Spinal cord (tissue), 10 donors: ENCODE measurements around the gene PDGFD. TPM values are rescaled to one million over a fixed set of nuclear protein-coding genes. Genes with fewer than 3 reads are reported as not detected.

Experiments used
- DNase-seq, 6 donors: peaks; one replicate each; pipeline versions ENCODE4 v3.0.0 to v3.0.0-alpha.2; 2013 to 2015; ENCODE audit warnings: low spot score in 6 of 6, low read depth in 4 of 6
- H3K27ac ChIP-seq: one replicate; pipeline ENCODE4 v1.5.1; 2013; ENCODE audit warnings: low read depth, low read length, control low read depth
- H3K27me3 ChIP-seq: one replicate; pipeline ENCODE4 v1.6.1; 2013; ENCODE audit warnings: low read length; ENCODE audit not compliant: control insufficient read depth, insufficient read depth
- H3K36me3 ChIP-seq: one replicate; pipeline ENCODE4 v1.6.1; 2013; ENCODE audit warnings: low read length; ENCODE audit not compliant: control insufficient read depth, insufficient read depth
- H3K4me1 ChIP-seq: one replicate; pipeline ENCODE4 v1.6.1; 2013; ENCODE audit warnings: low read length; ENCODE audit not compliant: control insufficient read depth, insufficient read depth
- H3K4me3 ChIP-seq: one replicate; pipeline ENCODE4 v1.5.1; 2013; ENCODE audit warnings: low read depth, low read length, control low read depth
- H3K9me3 ChIP-seq: one replicate; pipeline ENCODE4 v1.6.1; 2013; ENCODE audit warnings: low read length; ENCODE audit not compliant: control insufficient read depth, insufficient read depth
- WGBS: methylation state at CpG from one replicate; pipeline ENCODE4 v1.1.5; 2013; ENCODE audit warnings: missing lambda C conversion rate; ENCODE audit not compliant: insufficient coverage; 5-methylcytosine and 5-hydroxymethylcytosine counted together
- polyA plus RNA-seq, 2 donors: library from polyadenylated mRNA; unstranded; fragments of 120-200 nt; gene quantifications; one replicate each; pipeline ENCODE4 v1.2.1, GENCODE V29; 2013; ENCODE audit not compliant: insufficient read length in 2 of 2
- total RNA-seq, 2 donors: library from RNA; depleted of rRNA in 1 of 2; stranded (reverse); fragments of 120-200 nt in 1 of 2; fragments of >200 nt in 1 of 2; gene quantifications; one replicate each; pipeline versions ENCODE4 v1.2.3 to v1.2.4, GENCODE V29; 2013 to 2014
- donor health status: healthy.

Gene PDGFD
- total and polyA plus RNA-seq, 4 donors, result 10.0 to 34.2 (median 22.1) TPM

DNA sequence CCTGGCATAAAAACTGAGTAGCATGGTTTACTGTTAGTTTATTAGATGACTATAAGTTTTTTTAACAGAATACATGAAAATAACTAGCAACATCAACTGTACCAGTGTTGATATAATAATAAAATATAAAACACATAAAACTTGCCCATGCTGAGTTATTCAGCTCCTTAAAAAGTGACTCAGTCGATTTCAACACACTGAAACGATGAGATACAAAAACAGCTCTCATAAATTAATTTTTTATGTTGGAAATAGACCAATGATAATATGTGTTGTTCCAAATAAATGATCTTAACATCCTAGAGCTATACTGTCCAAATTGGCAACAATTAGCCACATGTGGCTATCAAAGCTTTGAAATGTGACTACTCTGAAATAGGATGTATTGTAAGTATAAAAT, 15.9 kb downstream of the PDGFD start:
- Histone ChIP-seq H3K36me3 (no peaks in the 10 kb centered on the region), H3K27me3 (no peaks in the 10 kb centered on the region), H3K9me3 (peaks cover 1% of the 10 kb centered on the region), H3K4me3 (no peak overlapping the region), H3K27ac (no peak overlapping the region), H3K4me1 (no peaks in the 10 kb centered on the region)
- no CpG with 5 or more reads among the region's 2 CpGs for WGBS
- DNase-seq, result no peak

DNA sequence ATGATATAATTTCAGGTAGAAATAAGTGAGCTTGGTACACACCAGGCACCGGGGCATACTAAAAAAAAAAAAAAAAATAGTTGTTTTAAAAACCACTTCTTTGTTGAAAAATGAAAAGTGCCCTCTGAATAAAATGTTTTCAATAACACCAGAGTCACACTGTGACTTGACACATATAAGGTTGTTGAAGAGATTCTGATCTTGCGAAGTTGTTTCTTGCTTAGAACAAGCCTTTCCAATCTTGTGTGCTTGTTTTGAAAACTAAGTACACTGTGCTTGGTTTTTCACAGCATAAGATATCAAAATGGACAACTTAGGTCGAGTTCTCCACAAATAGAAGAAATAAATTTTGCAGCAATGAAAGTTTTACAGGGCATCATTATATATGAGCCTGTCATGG, 17.0 kb downstream of the PDGFD start:
- DNase-seq, result no peak
- H3K36me3 ChIP-seq, result no peaks in the 10 kb centered on the region
- no CpG with 5 or more reads among the region's 3 CpGs for WGBS
- H3K27me3 ChIP-seq, result no peaks in the 10 kb centered on the region
- H3K27ac ChIP-seq, result no peak overlapping the region
- H3K9me3 ChIP-seq, result peaks cover 1% of the 10 kb centered on the region
- H3K4me1 ChIP-seq, result no peaks in the 10 kb centered on the region
- no peak overlapping the region for H3K4me3 ChIP-seq

DNA sequence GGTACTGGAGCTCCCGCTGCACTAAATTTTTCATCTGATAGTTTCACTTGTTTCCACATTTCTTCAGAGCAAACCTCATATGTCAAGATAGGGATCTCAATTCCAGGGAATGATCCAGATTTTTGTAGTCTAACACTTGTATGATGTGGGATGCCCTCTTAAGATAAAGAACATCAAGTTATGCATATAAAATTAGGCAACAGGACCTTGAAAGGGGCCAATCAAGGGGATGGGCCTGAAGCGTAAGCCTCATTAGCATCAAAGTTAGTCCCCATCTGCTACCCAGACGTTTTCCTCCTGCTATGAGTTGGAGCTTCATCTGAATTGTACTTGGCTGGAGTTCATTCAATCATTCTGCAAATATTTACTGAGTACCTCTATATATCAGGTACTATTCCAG, 17.5 kb downstream of the PDGFD start:
- WGBS, result no CpG with 5 or more reads among the region's 3 CpGs
- Histone ChIP-seq H3K9me3 (peaks cover 1% of the 10 kb centered on the region), H3K36me3 (no peaks in the 10 kb centered on the region), H3K27me3 (no peaks in the 10 kb centered on the region), H3K4me1 (no peaks in the 10 kb centered on the region), H3K4me3 (no peak overlapping the region), H3K27ac (no peak overlapping the region)
- DNase-seq, result no peak

DNA sequence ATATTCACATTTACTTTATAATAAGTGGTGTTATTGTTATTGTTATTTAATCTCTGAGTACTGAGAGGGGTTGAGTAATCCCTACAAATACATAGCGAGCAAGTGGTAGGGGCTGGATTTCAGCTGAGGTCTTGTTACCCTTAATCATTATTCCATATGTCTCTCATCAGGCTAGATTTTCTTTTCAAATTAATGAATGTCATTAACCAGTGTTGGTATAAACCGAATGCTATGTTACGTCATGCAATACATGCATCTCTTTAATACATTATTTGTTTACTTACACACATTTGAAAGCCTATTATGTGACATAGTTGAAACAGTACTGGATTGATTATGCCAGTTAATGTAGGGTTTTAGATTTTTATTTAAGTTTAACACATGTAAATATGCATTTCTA, 18.9 kb downstream of the PDGFD start:
- Histone ChIP-seq H3K4me1 (no peaks in the 10 kb centered on the region), H3K36me3 (no peaks in the 10 kb centered on the region), H3K27me3 (no peaks in the 10 kb centered on the region), H3K27ac (no peak overlapping the region), H3K4me3 (no peak overlapping the region), H3K9me3 (no peaks in the 10 kb centered on the region)
- WGBS, result no CpG with 5 or more reads among the region's 3 CpGs
- no peak for DNase-seq

DNA sequence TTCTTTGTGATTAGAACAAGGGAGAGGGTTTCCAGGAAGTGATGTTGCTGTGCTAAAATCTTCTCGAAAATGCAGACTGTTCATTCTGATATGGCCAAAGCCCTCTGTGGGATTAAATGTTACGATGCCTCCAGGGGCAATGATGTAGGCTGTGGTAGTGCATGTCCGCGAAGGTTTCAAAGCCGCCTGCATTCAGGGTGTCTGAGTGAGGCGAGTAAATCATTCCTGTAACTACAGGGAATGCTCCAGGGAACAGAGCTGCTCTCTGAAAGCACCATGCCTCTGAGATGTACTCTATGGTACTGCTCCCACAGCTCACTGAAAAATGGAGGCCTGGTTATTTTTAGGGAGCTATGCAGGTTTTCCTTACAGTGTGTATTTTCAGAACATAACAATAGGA, 21.2 kb downstream of the PDGFD start:
- peak in 1 of 6 donors; percentile 64 for DNase-seq
- WGBS, result 79% methylated on average over 6 of the region's 6 CpGs

DNA sequence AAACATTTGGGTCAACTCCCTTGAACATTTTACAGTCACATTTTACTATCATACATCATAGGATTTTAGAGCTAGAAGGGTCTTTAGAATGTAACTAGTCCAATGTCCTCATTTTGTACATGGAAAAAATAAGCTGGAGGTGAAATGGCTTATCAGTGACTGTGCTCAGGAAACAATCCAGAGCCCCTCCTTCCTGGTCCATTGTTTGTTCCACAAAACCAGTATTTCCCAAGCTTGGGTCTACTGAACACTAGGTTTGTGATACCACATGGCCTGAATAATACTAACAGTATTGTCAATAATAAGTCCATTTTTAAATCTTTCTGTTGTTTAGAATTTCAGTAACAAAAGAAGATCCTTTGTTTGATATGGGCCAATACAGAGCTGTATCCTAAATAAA, 27.1 kb downstream of the PDGFD start:
- H3K27ac ChIP-seq, result no peak overlapping the region
- no peaks in the 10 kb centered on the region for H3K4me1 ChIP-seq
- no peaks in the 10 kb centered on the region for H3K9me3 ChIP-seq
- H3K27me3 ChIP-seq, result no peaks in the 10 kb centered on the region
- no peaks in the 10 kb centered on the region for H3K36me3 ChIP-seq
- no peak overlapping the region for H3K4me3 ChIP-seq
- no peak for DNase-seq

More for the DNA sequence above, 21.2 kb downstream of the PDGFD start:
- Histone ChIP-seq H3K9me3 (no peaks in the 10 kb centered on the region), H3K4me3 (no peak overlapping the region), H3K36me3 (no peaks in the 10 kb centered on the region), H3K4me1 (no peaks in the 10 kb centered on the region), H3K27ac (no peak overlapping the region), H3K27me3 (no peaks in the 10 kb centered on the region)

DNA sequence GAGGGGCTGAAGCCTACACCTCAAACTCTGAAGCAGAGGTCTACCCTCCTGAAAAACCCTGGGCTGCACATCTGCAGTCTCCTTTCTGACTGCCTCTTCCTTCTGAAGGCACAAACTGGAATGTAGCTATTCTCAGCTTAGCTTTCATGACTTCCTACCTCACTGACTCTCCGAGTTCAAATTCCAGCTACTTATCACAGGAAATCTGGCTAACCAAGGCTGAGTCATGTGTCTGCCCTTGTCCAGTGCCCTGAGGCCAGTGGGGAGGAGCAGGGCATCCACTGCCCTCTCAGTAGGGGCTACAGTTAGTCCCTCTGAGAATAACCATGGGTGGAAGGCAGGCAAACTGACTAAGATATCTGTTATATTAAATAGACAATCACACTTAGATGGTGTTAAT, 29.2 kb downstream of the PDGFD start:
- no peak for DNase-seq
- Histone ChIP-seq H3K4me1 (no peaks in the 10 kb centered on the region), H3K36me3 (no peaks in the 10 kb centered on the region), H3K27me3 (no peaks in the 10 kb centered on the region), H3K27ac (no peak overlapping the region), H3K4me3 (no peak overlapping the region), H3K9me3 (no peaks in the 10 kb centered on the region)
- 80% methylated on average over 1 of the region's 1 CpG for WGBS

DNA sequence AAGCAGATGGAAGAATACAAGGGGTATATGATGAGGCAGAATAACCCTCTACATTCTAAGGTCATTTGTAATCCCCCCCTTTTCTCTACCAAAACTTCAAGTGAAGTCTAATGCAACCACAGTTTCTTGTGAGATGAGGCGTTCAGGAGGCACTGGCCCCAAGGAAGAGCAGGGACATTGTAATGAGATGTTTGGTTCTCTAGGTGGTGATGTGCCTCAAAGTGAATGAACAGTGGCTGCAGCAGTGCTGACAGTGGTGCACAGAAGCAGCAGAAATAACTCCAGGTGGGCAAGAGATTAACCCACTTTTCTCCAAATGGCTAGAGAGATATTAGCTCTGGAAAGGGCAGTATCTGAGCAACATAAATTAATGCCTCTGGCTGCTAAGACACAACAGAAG, 33.8 kb downstream of the PDGFD start:
- H3K9me3 ChIP-seq, result no peaks in the 10 kb centered on the region
- no peaks in the 10 kb centered on the region for H3K36me3 ChIP-seq
- H3K4me1 ChIP-seq, result no peaks in the 10 kb centered on the region
- no peak overlapping the region for H3K27ac ChIP-seq
- no peak overlapping the region for H3K4me3 ChIP-seq
- H3K27me3 ChIP-seq, result no peaks in the 10 kb centered on the region
- 100% methylated on average over 1 of the region's 1 CpG for WGBS
- no peak for DNase-seq

DNA sequence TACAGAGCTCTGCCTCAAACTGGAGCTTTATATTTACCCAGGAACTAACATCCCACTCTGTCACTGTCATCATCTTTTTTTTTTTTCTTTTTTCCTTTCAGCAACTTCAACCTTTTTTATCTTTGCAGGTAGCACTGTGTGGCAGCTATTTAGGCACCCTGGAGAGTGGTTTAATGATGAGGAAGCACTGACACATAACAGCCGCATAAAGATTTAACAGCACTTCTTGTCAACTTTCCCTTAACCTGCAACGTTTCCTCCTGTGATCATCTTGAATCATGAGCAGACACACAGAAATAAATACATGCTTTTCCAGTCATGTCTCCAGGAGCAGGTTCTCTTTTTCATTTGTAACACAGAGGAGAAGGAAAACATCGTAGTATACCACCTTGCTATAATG, 34.8 kb downstream of the PDGFD start:
- peak in 1 of 6 donors; percentile 74 for DNase-seq
- H3K27ac ChIP-seq, result no peak overlapping the region
- no peaks in the 10 kb centered on the region for H3K9me3 ChIP-seq
- H3K4me1 ChIP-seq, result no peaks in the 10 kb centered on the region
- H3K36me3 ChIP-seq, result no peaks in the 10 kb centered on the region
- H3K4me3 ChIP-seq, result no peak overlapping the region
- H3K27me3 ChIP-seq, result no peaks in the 10 kb centered on the region
- WGBS, result 63% methylated on average over 2 of the region's 3 CpGs

DNA sequence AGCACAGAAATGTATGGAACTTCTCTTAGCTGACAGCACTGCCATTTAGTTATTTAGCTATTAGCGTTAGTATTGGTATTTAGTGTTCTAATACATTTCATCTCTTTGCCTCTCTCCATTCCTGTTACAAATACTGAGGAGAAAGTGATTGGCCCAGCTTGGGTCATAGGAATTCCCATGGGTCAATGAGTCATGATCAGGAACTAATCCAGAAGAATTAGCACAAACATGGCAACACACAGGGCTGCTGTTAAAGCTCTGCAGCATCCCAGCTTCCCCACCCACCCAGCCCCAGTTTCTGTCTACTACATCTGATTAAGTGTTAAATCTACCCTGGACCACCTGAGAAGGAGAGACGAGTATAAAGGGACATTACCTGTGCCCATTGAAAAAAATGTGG, 36.1 kb downstream of the PDGFD start:
- no peaks in the 10 kb centered on the region for H3K9me3 ChIP-seq
- no CpG with 5 or more reads among the region's 2 CpGs for WGBS
- H3K4me1 ChIP-seq, result no peaks in the 10 kb centered on the region
- H3K27me3 ChIP-seq, result no peaks in the 10 kb centered on the region
- H3K27ac ChIP-seq, result no peak overlapping the region
- no peak for DNase-seq
- H3K4me3 ChIP-seq, result no peak overlapping the region
- no peaks in the 10 kb centered on the region for H3K36me3 ChIP-seq
